ENCODE measurements around the gene USP20. TPM values are rescaled to one million over a fixed set of nuclear protein-coding genes. Genes with fewer than 3 reads are reported as not detected.

USP20 gene
- total and polyA plus RNA-seq, 10 of the 15 experiments (the other 5 are each of a cell fraction or from before 2014, with no cell fraction given) = 0.66 to 23.3 (median 11.0) TPM

GRCh38 chr9:129910628-129911567 is 75.6 kb downstream of the USP20 start:
- ChIA-PET RAD21 (ENCODE audit: unreplicated experiment) (interaction anchor here (0.7 kb wide), 1 partner anchor 24 kb away, joined by 4 read pairs; no protein-coding TSS in a partner anchor), SMC1A (ENCODE audit: uncharacterized antibody, unreplicated experiment) (no interaction called here), CTCF (interaction anchor here (1.4 kb wide), 1 partner anchor 9 kb away, joined by 3 read pairs; no protein-coding TSS in a partner anchor), POLR2A (interaction anchor here (0.7 kb wide), 1 partner anchor 8 kb away, joined by 4 read pairs; no protein-coding TSS in a partner anchor)
- H3K4me3 ChIP-seq = no peak overlapping the region
- BruUV-seq (replicated peaks) = TSS peak; percentile 42
- peaks cover 15 to 49% of the 10 kb centered on the region in 2 experiments for H3K36me3 ChIP-seq (ENCODE audit: control insufficient read depth in 2 of 2, insufficient read depth in 2 of 2, low read length in 1 of 2)
- in situ Hi-C loops (cut with MboI) = no loop called here
- no peak overlapping the region for H3K9ac ChIP-seq (ENCODE audit: control insufficient read depth, insufficient read depth, low read length)
- H3K27ac ChIP-seq (ENCODE audit: control insufficient read depth, insufficient read depth) = no peak overlapping the region
- DNase-seq (ENCODE audit: low read depth, low spot score) = no peak
- no peaks in the 10 kb centered on the region for H3K27me3 ChIP-seq (replicated peaks in 1 of 2; ENCODE audit: control insufficient read depth in 2 of 2, insufficient read depth in 2 of 2, low read length in 1 of 2)
- H3K4me2 ChIP-seq (ENCODE audit: control insufficient read depth, insufficient read depth) = no peak overlapping the region
- H3K79me2 ChIP-seq (ENCODE audit: control insufficient read depth, insufficient read depth, low read length) = peaks cover 1% of the 10 kb centered on the region
- FAIRE-seq = no peak
- 81% methylated on average over 15 of the region's 15 CpGs for WGBS (ENCODE audit: insufficient coverage, insufficient replicate concordance, low lambda C conversion rate, missing lambda C conversion rate)
- H4K20me1 ChIP-seq (ENCODE audit: control insufficient read depth, insufficient read depth) = no peaks in the 10 kb centered on the region; the same call in 1 of the 2 replicates
- TF ChIP-seq STAT3 (IDR thresholded peaks at IDR 0.05; ENCODE audit: low read depth, low read length) (no peak), ATF2 (IDR thresholded peaks at IDR 0.05; ENCODE audit: low read length) (peak; percentile 29; the same call in 1 of the 2 replicates), POLR2A (IDR thresholded peaks at IDR 0.05; ENCODE audit: low read depth, low read length) (peak; percentile 52), POLR2AphosphoS5 (IDR thresholded peaks at IDR 0.05; ENCODE audit: low read length) (peak; percentile 48; the same call in 1 of the 2 replicates), PML (IDR thresholded peaks at IDR 0.05; ENCODE audit: low read length) (peak; percentile 6; the same call in 1 of the 2 replicates), BCL3 (IDR thresholded peaks at IDR 0.05; ENCODE audit: borderline replicate concordance, insufficient read depth, low read depth, low read length, poor library complexity, severe bottlenecking) (peak; percentile 12), IKZF2 (IDR thresholded peaks at IDR 0.05) (no peak), POLR2AphosphoS2 (IDR thresholded peaks at IDR 0.05; ENCODE audit: low read depth, low read length) (peak; percentile 17; the same call in 1 of the 2 replicates)
- no peaks in the 10 kb centered on the region for H3K9me3 ChIP-seq (replicated peaks; ENCODE audit: control insufficient read depth, insufficient read depth, low read length)
- ATAC-seq = no peak
- no peaks in the 10 kb centered on the region for H3K4me1 ChIP-seq (ENCODE audit: control insufficient read depth, insufficient read depth, low read length)
- H2AFZ ChIP-seq (ENCODE audit: control insufficient read depth, low read depth, low read length) = no peak overlapping the region
- intact Hi-C loops (cut with micrococcal nuclease; ENCODE audit: unreplicated experiment) = no loop called here
